GM19043 (cell line): ENCODE results near the gene DCXR.

Source experiments
- ATAC-seq: cut with Tn5 transposase; IDR thresholded peaks from one replicate; pipeline ENCODE4 v1.9.1; 2021; ENCODE audit warnings: low read depth; ENCODE audit not compliant: unreplicated experiment

Gene DCXR

GRCh38 chr17:82014971-82015310 lies 22.6 kb downstream of the DCXR start:
- no peak for ATAC-seq

GRCh38 chr17:82014432-82014831 lies 23.1 kb downstream of the DCXR start:
- no peak for ATAC-seq

GRCh38 chr17:82013772-82014321 lies 23.6 kb downstream of the DCXR start:
- no peak for ATAC-seq

- ATAC-seq: no peak
These were observed 24.2 kb downstream of the DCXR start for GRCh38 chr17:82013341-82013740.

GRCh38 chr17:82012640-82013295 lies 24.7 kb downstream of the DCXR start:
- ATAC-seq: no peak

GRCh38 chr17:82012261-82012639 lies 25.2 kb downstream of the DCXR start:
- no peak for ATAC-seq

GRCh38 chr17:82011617-82012187 lies 25.8 kb downstream of the DCXR start:
- no peak for ATAC-seq

GRCh38 chr17:82010575-82011525 lies 26.6 kb downstream of the DCXR start:
- no peak for ATAC-seq

GRCh38 chr17:82009413-82009812 lies 28.1 kb downstream of the DCXR start:
- no peak for ATAC-seq

GRCh38 chr17:82008941-82009405 lies 28.5 kb downstream of the DCXR start:
- no peak for ATAC-seq

GRCh38 chr17:82008258-82008940 lies 29.1 kb downstream of the DCXR start:
- ATAC-seq: no peak

GRCh38 chr17:82007495-82008257 lies 29.8 kb downstream of the DCXR start:
- ATAC-seq: no peak

- no peak for ATAC-seq
These were observed 30.3 kb downstream of the DCXR start for GRCh38 chr17:82007228-82007494.

- ATAC-seq: no peak
These were observed 30.8 kb downstream of the DCXR start for GRCh38 chr17:82006468-82007227.

- ATAC-seq: no peak
These were observed 31.7 kb downstream of the DCXR start for GRCh38 chr17:82005701-82006348.

GRCh38 chr17:82004517-82005455 lies 32.7 kb downstream of the DCXR start:
- ATAC-seq: no peak

GRCh38 chr17:82003411-82004381 lies 33.8 kb downstream of the DCXR start:
- no peak for ATAC-seq
